Measurements from ENCODE around the gene TAF9B.
"Not testable (repeated sequence)": the region's sequence is repeated elsewhere in the genome, so short reads cannot be mapped to it uniquely, and the experiment has no call there.

Gene TAF9B

GRCh38 chrX:78103623-78104446 lies 35.6 kb downstream of the TAF9B start, which contains the start of gene PGK1:
Gene PGK1 (plus strand): TSS chrX:78104248. CDS start chrX:78104341, 93 bp downstream.
- peak; percentile 90 for DNase-seq (ENCODE audit: low spot score)
- no peak for TF ChIP-seq CTCF (IDR thresholded peaks at IDR 0.05; ENCODE audit: extremely low read depth, insufficient read depth, missing control alignments)
- in situ Hi-C loops (cut with MboI; ENCODE audit: low pct_unique_long_range_greater_than_20kb, low sequenced_read_pairs, unreplicated experiment), result loop anchor here (10.0 kb wide), 1 partner anchor 199 kb away; no protein-coding TSS in a partner anchor

GRCh38 chrX:78103001-78103622 lies 36.3 kb downstream of the TAF9B start:
- DNase-seq (ENCODE audit: low spot score), result no peak
- in situ Hi-C loops (cut with MboI; ENCODE audit: low pct_unique_long_range_greater_than_20kb, low sequenced_read_pairs, unreplicated experiment), result loop anchor here (10.0 kb wide), 1 partner anchor 198 kb away; no protein-coding TSS in a partner anchor
- TF ChIP-seq CTCF (IDR thresholded peaks at IDR 0.05; ENCODE audit: extremely low read depth, insufficient read depth, missing control alignments), result no peak

GRCh38 chrX:78102091-78102490 lies 37.4 kb downstream of the TAF9B start:
- DNase-seq (ENCODE audit: low spot score), result no peak
- in situ Hi-C loops (cut with MboI; ENCODE audit: low pct_unique_long_range_greater_than_20kb, low sequenced_read_pairs, unreplicated experiment), result loop anchor here (10.0 kb wide), 1 partner anchor 197 kb away; no protein-coding TSS in a partner anchor
- TF ChIP-seq CTCF (IDR thresholded peaks at IDR 0.05; ENCODE audit: extremely low read depth, insufficient read depth, missing control alignments), result no peak

GRCh38 chrX:78098108-78098507 lies 41.3 kb downstream of the TAF9B start:
- TF ChIP-seq CTCF (IDR thresholded peaks at IDR 0.05; ENCODE audit: extremely low read depth, insufficient read depth, missing control alignments), result no peak
- in situ Hi-C loops (cut with MboI; ENCODE audit: low pct_unique_long_range_greater_than_20kb, low sequenced_read_pairs, unreplicated experiment), result no loop called here
- no peak for DNase-seq (ENCODE audit: low spot score)

GRCh38 chrX:78092296-78092695 lies 47.2 kb downstream of the TAF9B start:
- TF ChIP-seq CTCF (IDR thresholded peaks at IDR 0.05; ENCODE audit: extremely low read depth, insufficient read depth, missing control alignments), result peak; percentile 26
- no peak for DNase-seq (ENCODE audit: low spot score)
- in situ Hi-C loops (cut with MboI; ENCODE audit: low pct_unique_long_range_greater_than_20kb, low sequenced_read_pairs, unreplicated experiment), result no loop called here

GRCh38 chrX:78081413-78081812 lies 58.0 kb downstream of the TAF9B start:
- DNase-seq (ENCODE audit: low spot score); in situ Hi-C loops (cut with MboI; ENCODE audit: low pct_unique_long_range_greater_than_20kb, low sequenced_read_pairs, unreplicated experiment): not testable (repeated sequence)

All from GM13977 (cell line).